HepG2 (cell line): ENCODE measurements around the gene RAB14. TPM values are rescaled to one million over a fixed set of nuclear protein-coding genes. Genes with fewer than 3 reads are reported as not detected.

ENCODE experiments used
- ATAC-seq: fragments of 200-7000 bp; cut with Tn5 transposase; 3 replicates; pipeline ENCODE4 v1.9.1; 2020; ENCODE audit warnings: mild to moderate bottlenecking, moderate library complexity
- BruUV-seq: library from RNA; stranded (reverse); fragments of 400-500 nt; replicated peaks from 2 replicates; lab custom pipeline; 2021; lab: Mats Ljungman, UMichigan
- CTCF ChIA-PET: fragments of 300-600 bp; formaldehyde crosslinking; extraction: SDS; loops from one replicate; lab custom pipeline; 2021; ENCODE audit warnings: low total read pairs, inconsistent platforms, low intra/inter-chr PET ratio; lab: Yijun Ruan, JAX
- POLR2A ChIA-PET: fragments of 350-600 bp; sonication (Branson Sonifier 250); formaldehyde crosslinking; loops from one replicate; lab custom pipeline; 2020; ENCODE audit warnings: antibody characterized with exemption, inconsistent platforms; lab: Yijun Ruan, JAX
- DNase-seq: peaks from one replicate; pipeline ENCODE4 v3.0.0-alpha.2; 2015; ENCODE audit warnings: low spot score
- FAIRE-seq: peaks from 3 replicates; lab custom pipeline; 2011; peaks lifted over from hg19 to GRCh38; lab: Jason Lieb, UNC
- H2AFZ ChIP-seq: one replicate; pipeline ENCODE4 v1.6.1; 2011; ENCODE audit warnings: low read length, inconsistent platforms
- H3K27ac ChIP-seq: fragments of 300-600 bp; 3 replicates; pipeline ENCODE4 v1.8.0; 2011; ENCODE audit warnings: mixed run types, mild to moderate bottlenecking, mixed read lengths, low read length, inconsistent platforms; ENCODE audit not compliant: insufficient read depth; ENCODE audit errors: extremely low read length
- H3K27me3 ChIP-seq, 2 experiments: fragments of 200-600 bp in 1 of 2; 2 replicates in 1 of 2; 3 replicates in 1 of 2; pipeline versions ENCODE4 v1.6.0 to v1.8.0; 2011; ENCODE audit warnings: low read length in 2 of 2, mild to moderate bottlenecking in 2 of 2, moderate library complexity in 2 of 2, inconsistent platforms in 1 of 2; ENCODE audit not compliant: insufficient read depth in 2 of 2, control insufficient read depth in 1 of 2
- H3K36me3 ChIP-seq, 2 experiments: fragments of 200-600 bp in 1 of 2; replicated peaks in 1 of 2; 2 replicates in 1 of 2; 3 replicates in 1 of 2; pipeline versions ENCODE4 v1.5.1 to v1.8.0; 2011; ENCODE audit warnings: low read length in 2 of 2, inconsistent platforms in 1 of 2; ENCODE audit not compliant: insufficient read depth in 2 of 2, control insufficient read depth in 1 of 2
- H3K4me1 ChIP-seq: 2 replicates; pipeline ENCODE4 v1.5.1; 2012; ENCODE audit warnings: low read length, inconsistent platforms; ENCODE audit not compliant: insufficient read depth
- H3K4me2 ChIP-seq: 2 replicates; pipeline ENCODE4 v1.6.0; 2011; ENCODE audit warnings: low read depth, low read length, inconsistent platforms
- H3K4me3 ChIP-seq, 3 experiments: fragments of 200-600 bp in 1 of 3; sonication (generic), shearing (Covaris generic) in 1 of 3; replicated peaks in 1 of 3; 2 replicates each; pipeline ENCODE4 v1.5.1; 2011 to 2016; ENCODE audit warnings: low read length in 3 of 3, inconsistent platforms in 2 of 3, low read depth in 2 of 3, mild to moderate bottlenecking in 2 of 3, control low read depth in 1 of 3, mixed read lengths in 1 of 3; ENCODE audit not compliant: insufficient read depth in 1 of 3
- H3K79me2 ChIP-seq: one replicate; pipeline ENCODE4 v1.6.1; 2011; ENCODE audit warnings: low read length, inconsistent platforms; ENCODE audit not compliant: insufficient read depth
- H3K9ac ChIP-seq: 2 replicates; pipeline ENCODE4 v1.6.0; 2011; ENCODE audit warnings: mild to moderate bottlenecking, low read depth, low read length, inconsistent platforms; ENCODE audit not compliant: insufficient read depth
- H3K9me3 ChIP-seq: 2 replicates; pipeline ENCODE4 v1.5.1; 2012; ENCODE audit warnings: mild to moderate bottlenecking, low read length
- H4K20me1 ChIP-seq: 2 replicates; pipeline ENCODE4 v1.6.0; 2011; ENCODE audit warnings: inconsistent platforms, mild to moderate bottlenecking, low read length, moderate library complexity; ENCODE audit not compliant: insufficient read depth
- ELF4 ChIP-seq: sonication (generic); formaldehyde crosslinking; IDR thresholded peaks from 2 replicates; pipeline ENCODE4 v1.5.0; 2020; ENCODE audit warnings: missing genetic modification reagents, mild to moderate bottlenecking, moderate library complexity, borderline replicate concordance
- JARID2 ChIP-seq: sonication (generic); formaldehyde crosslinking; IDR thresholded peaks from 2 replicates; pipeline ENCODE4 v1.8.1; 2023; ENCODE audit warnings: missing genetic modification reagents, inconsistent platforms; ENCODE audit not compliant: insufficient replicate concordance
- MTF1 ChIP-seq: sonication (generic); formaldehyde crosslinking; IDR thresholded peaks from 2 replicates; pipeline ENCODE4 v1.5.0; 2020; ENCODE audit warnings: missing genetic modification reagents
- ONECUT2 ChIP-seq: sonication (generic); formaldehyde crosslinking; IDR thresholded peaks from 2 replicates; pipeline ENCODE4 v1.4.0; 2020; ENCODE audit warnings: missing genetic modification reagents
- REPIN1 ChIP-seq: sonication (generic); formaldehyde crosslinking; IDR thresholded peaks from 2 replicates; pipeline ENCODE4 v1.8.0; 2022; ENCODE audit warnings: missing genetic modification reagents, low read depth, mild to moderate bottlenecking, borderline replicate concordance
- SIX4 ChIP-seq: sonication (generic); formaldehyde crosslinking; IDR thresholded peaks from 2 replicates; pipeline ENCODE4 v1.4.0; 2020; ENCODE audit warnings: missing genetic modification reagents
- U2AF2 ChIP-seq: fragments of 200-400 bp; formaldehyde crosslinking; IDR thresholded peaks from 2 replicates; pipeline ENCODE4 v1.6.1; 2017; ENCODE audit warnings: low read depth, mild to moderate bottlenecking, low read length
- ZNF17 ChIP-seq: sonication (generic); formaldehyde crosslinking; IDR thresholded peaks from 2 replicates; pipeline ENCODE4 v1.5.0; 2020; ENCODE audit warnings: mild to moderate bottlenecking, missing genetic modification reagents
- ZNF331 ChIP-seq: sonication (generic); formaldehyde crosslinking; IDR thresholded peaks from 2 replicates; pipeline ENCODE4 v1.4.0; 2020; ENCODE audit warnings: missing genetic modification reagents
- ZNF335 ChIP-seq: sonication (generic); formaldehyde crosslinking; IDR thresholded peaks from 2 replicates; pipeline ENCODE4 v1.4.0; 2020; ENCODE audit warnings: missing genetic modification reagents
- ZNF558 ChIP-seq: sonication (generic); formaldehyde crosslinking; IDR thresholded peaks from 2 replicates; pipeline ENCODE4 v1.9.0; 2022; ENCODE audit warnings: mild to moderate bottlenecking, missing genetic modification reagents, borderline replicate concordance
- ZNF614 ChIP-seq: IDR thresholded peaks from 2 replicates; pipeline ENCODE4 v1.6.1; 2018; ENCODE audit warnings: missing biosample characterization, missing genetic modification reagents, inconsistent platforms, borderline replicate concordance
- whole genome bisulfite sequencing: methylation state at CpG from one replicate; pipeline ENCODE4 v1.1.6; 2017; ENCODE audit warnings: low lambda C conversion rate; 5-methylcytosine and 5-hydroxymethylcytosine counted together
- in situ Hi-C: cut with HindIII; loops from 2 replicates; pipeline ENCODE4 v1.10.0; 2017; ENCODE audit warnings: low pct_unique_long_range_greater_than_20kb; ENCODE audit not compliant: extremely low pct_ligation_motif_present
- intact Hi-C: fragments of 100-400 bp; cut with micrococcal nuclease; formaldehyde crosslinking; loops from one replicate; pipeline ENCODE4 v1.10.0; 2022; ENCODE audit not compliant: unreplicated experiment
- polyA plus RNA-seq, 8 experiments: library from polyadenylated mRNA; depleted of rRNA in 3 of 8; stranded (reverse) in 7 of 8; unstranded in 1 of 8; fragments of >200 nt; fragmentation: Illumina TruSeq in 4 of 8; extraction: Trizol in 4 of 8; gene quantifications; 2 replicates each; pipeline versions ENCODE4 v1.2.1 to v1.2.3, GENCODE V29; 2011 to 2016; ENCODE audit warnings: low read depth in 4 of 8, missing spikeins in 1 of 8, mixed read lengths in 1 of 8; ENCODE audit not compliant: insufficient read depth in 1 of 8
- total RNA-seq, 5 experiments: library from RNA; depleted of rRNA; stranded (reverse); fragments of >200 nt; fragmentation: Illumina TruSeq; extraction: Trizol; gene quantifications; 2 replicates each; pipeline ENCODE4 v1.2.3, GENCODE V29; 2016; ENCODE audit warnings: low read depth in 1 of 5
- TF ChIP-seq, protein P1 (sequence below): sonication (generic); formaldehyde crosslinking; IDR thresholded peaks from 2 replicates; pipeline ENCODE4 v1.4.0; 2020; ENCODE audit warnings: mild to moderate bottlenecking, low read depth, missing genetic modification reagents
- TF ChIP-seq, protein P2 (sequence below): IDR thresholded peaks from 2 replicates; pipeline ENCODE4 v1.6.1; 2016
- TF ChIP-seq, protein P3 (sequence below): sonication (generic); formaldehyde crosslinking; IDR thresholded peaks from 2 replicates; pipeline ENCODE4 v1.5.1; 2020; ENCODE audit warnings: mild to moderate bottlenecking, moderate library complexity, missing genetic modification reagents

The RAB14 gene
- total and polyA plus RNA-seq, 2 of the 13 experiments (the other 11 are each of a cell fraction or from before 2014, with no cell fraction given) = 17.4 to 19.3 TPM

DNA sequence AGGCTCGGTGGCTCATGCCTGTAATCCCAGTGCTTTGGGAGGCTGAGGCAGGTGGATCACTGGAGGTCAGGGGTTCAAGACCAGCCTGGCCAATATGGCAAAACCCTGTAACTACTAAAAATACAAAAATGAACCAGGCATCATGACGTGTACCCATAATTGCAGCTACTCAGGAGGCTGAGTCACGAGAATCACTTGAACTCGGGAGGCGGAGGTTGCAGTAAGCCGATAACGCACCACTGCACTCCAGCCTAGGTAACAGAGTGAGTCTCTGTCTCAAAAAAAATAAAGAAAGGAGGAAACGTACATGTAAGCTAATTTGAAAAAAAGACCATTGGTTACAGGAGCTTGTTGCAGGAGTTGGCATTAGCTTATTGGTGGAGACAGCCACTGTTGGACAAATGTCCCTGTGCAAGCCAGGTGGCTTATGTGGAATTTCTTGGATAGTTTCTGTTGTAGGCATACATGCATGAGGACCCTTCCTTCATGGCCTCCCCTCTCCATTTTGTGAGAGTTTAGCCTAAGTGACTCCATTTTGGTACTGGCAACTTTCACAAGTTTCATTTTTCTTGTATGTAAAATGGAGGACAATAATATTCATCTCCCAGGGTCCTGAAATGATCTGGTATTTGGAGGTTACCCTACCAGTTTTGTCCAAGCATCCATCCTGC, 16.8 kb upstream of the RAB14 start:
- in situ Hi-C loops = no loop called here
- BruUV-seq = no TSS peak
- FAIRE-seq (no peak), DNase-seq (no peak), ATAC-seq (no peak)
- Histone ChIP-seq H3K9ac (no peak overlapping the region), H3K36me3 (no peaks in the 10 kb centered on the region), H2AFZ (no peak overlapping the region), H3K27me3 (no peaks in the 10 kb centered on the region; a peak in 1 of 5 replicates), H3K27ac (no peak overlapping the region), H3K9me3 (no peaks in the 10 kb centered on the region), H4K20me1 (no peaks in the 10 kb centered on the region), H3K4me3 (no peak overlapping the region), H3K4me1 (peaks cover 6% of the 10 kb centered on the region), H3K79me2 (no peaks in the 10 kb centered on the region), H3K4me2 (no peak overlapping the region)
- TF ChIP-seq REPIN1 (no peak), ELF4 (CRISPR knock-in tag) (no peak), MTF1 (no peak), ZNF335 (CRISPR knock-in tag) (no peak), ZNF17 (CRISPR knock-in tag) (no peak), ONECUT2 (CRISPR knock-in tag) (no peak), SIX4 (CRISPR knock-in tag) (no peak), ZNF558 (CRISPR knock-in tag) (no peak), ZNF331 (CRISPR knock-in tag) (no peak), ZNF614 (CRISPR knock-in tag) (no peak), U2AF2 (no peak), JARID2 (CRISPR knock-in tag) (no peak)
- TF ChIP-seq, protein P1, sequence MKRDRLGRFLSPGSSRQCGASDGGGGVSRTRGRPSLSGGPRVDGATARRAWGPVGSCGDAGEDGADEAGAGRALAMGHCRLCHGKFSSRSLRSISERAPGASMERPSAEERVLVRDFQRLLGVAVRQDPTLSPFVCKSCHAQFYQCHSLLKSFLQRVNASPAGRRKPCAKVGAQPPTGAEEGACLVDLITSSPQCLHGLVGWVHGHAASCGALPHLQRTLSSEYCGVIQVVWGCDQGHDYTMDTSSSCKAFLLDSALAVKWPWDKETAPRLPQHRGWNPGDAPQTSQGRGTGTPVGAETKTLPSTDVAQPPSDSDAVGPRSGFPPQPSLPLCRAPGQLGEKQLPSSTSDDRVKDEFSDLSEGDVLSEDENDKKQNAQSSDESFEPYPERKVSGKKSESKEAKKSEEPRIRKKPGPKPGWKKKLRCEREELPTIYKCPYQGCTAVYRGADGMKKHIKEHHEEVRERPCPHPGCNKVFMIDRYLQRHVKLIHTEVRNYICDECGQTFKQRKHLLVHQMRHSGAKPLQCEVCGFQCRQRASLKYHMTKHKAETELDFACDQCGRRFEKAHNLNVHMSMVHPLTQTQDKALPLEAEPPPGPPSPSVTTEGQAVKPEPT = no peak
- TF ChIP-seq, protein P2, sequence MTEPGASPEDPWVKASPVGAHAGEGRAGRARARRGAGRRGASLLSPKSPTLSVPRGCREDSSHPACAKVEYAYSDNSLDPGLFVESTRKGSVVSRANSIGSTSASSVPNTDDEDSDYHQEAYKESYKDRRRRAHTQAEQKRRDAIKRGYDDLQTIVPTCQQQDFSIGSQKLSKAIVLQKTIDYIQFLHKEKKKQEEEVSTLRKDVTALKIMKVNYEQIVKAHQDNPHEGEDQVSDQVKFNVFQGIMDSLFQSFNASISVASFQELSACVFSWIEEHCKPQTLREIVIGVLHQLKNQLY (CRISPR knock-in tag) = no peak
- TF ChIP-seq, protein P3, sequence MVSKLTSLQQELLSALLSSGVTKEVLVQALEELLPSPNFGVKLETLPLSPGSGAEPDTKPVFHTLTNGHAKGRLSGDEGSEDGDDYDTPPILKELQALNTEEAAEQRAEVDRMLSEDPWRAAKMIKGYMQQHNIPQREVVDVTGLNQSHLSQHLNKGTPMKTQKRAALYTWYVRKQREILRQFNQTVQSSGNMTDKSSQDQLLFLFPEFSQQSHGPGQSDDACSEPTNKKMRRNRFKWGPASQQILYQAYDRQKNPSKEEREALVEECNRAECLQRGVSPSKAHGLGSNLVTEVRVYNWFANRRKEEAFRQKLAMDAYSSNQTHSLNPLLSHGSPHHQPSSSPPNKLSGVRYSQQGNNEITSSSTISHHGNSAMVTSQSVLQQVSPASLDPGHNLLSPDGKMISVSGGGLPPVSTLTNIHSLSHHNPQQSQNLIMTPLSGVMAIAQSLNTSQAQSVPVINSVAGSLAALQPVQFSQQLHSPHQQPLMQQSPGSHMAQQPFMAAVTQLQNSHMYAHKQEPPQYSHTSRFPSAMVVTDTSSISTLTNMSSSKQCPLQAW (CRISPR knock-in tag) = no peak
- ChIA-PET POLR2A (no interaction called here), CTCF (no interaction called here)
- intact Hi-C loops = no loop called here
- 61% methylated on average over 8 of the region's 8 CpGs for WGBS
